Measurements from ENCODE around the gene COL18A1.

DNA sequence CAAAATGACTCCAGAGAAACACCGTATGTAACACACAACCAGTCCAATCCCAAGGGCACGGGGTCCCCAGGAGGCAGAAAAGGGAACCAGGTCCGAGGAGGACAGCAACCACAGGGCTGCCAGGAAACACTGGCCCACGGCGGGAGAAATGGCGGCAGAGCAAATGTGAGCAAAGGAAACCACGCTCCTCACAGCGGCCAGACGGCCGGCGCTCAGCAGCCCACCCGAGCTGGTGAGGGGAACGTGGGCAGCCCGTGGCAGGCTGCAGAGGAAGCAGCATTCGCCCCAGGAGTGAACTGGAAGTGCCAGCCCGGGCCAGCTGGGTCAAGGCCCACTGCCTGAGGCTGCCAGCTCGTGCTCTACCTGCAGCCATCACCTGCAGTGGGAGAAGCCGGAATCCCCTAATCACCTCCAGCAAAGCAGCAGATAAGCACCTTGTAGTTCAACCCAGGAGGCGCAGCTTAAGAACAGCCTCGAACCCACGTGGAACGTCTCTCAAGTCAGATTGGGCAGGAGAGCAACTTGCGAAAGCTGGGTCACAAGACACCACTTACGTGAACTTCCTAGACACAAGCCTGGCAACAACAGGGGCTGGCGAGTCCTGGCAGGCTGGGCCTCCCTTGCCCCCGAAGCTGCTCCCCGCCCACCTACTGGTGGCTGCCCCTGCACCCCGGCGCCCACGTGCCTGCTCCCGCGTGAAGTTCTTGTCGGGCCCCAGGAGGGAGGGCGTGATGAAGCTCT, 130.5 kb downstream of the COL18A1 start:
- TF ChIP-seq, protein P1, sequence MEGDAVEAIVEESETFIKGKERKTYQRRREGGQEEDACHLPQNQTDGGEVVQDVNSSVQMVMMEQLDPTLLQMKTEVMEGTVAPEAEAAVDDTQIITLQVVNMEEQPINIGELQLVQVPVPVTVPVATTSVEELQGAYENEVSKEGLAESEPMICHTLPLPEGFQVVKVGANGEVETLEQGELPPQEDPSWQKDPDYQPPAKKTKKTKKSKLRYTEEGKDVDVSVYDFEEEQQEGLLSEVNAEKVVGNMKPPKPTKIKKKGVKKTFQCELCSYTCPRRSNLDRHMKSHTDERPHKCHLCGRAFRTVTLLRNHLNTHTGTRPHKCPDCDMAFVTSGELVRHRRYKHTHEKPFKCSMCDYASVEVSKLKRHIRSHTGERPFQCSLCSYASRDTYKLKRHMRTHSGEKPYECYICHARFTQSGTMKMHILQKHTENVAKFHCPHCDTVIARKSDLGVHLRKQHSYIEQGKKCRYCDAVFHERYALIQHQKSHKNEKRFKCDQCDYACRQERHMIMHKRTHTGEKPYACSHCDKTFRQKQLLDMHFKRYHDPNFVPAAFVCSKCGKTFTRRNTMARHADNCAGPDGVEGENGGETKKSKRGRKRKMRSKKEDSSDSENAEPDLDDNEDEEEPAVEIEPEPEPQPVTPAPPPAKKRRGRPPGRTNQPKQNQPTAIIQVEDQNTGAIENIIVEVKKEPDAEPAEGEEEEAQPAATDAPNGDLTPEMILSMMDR (conservative IDR thresholded peaks at IDR 0.05), result no peak
- no peak for TF ChIP-seq ZFX (IDR thresholded peaks at IDR 0.05)
